H1 (cell line): ENCODE data around the gene CLN5.

Source experiments
- CTCF ChIP-seq, 3 experiments: IDR thresholded peaks; 1 replicate in 2 of 3; 2 replicates in 1 of 3; pipeline versions ENCODE4 v1.5.1 to v1.6.1; 2011; ENCODE audit warnings: low read length in 3 of 3, mild to moderate bottlenecking in 3 of 3, inconsistent platforms in 2 of 3, low read depth in 1 of 3, moderate library complexity in 1 of 3; ENCODE audit not compliant: insufficient read depth in 1 of 3; ENCODE audit errors: control extremely low read depth in 1 of 3
- EGR1 ChIP-seq: IDR thresholded peaks from 2 replicates; pipeline ENCODE4 v1.6.1; 2011; ENCODE audit warnings: low read depth, low read length, borderline replicate concordance
- EZH2 ChIP-seq: fragments of 200-600 bp; sonication (generic); IDR thresholded peaks from 2 replicates; pipeline ENCODE4 v1.7.1; 2012; ENCODE audit warnings: low read depth, mild to moderate bottlenecking, moderate library complexity, low read length, inconsistent platforms; ENCODE audit not compliant: severe bottlenecking
- POLR2A ChIP-seq, 2 experiments: IDR thresholded peaks; 1 replicate in 1 of 2; 2 replicates in 1 of 2; pipeline ENCODE4 v1.6.1; 2011; ENCODE audit warnings: low read depth in 2 of 2, low read length in 2 of 2, mild to moderate bottlenecking in 2 of 2; ENCODE audit errors: control extremely low read depth in 1 of 2
- POLR2AphosphoS5 ChIP-seq: IDR thresholded peaks from 2 replicates; pipeline ENCODE4 v1.6.1; 2011; ENCODE audit warnings: low read depth, low read length
- RAD21 ChIP-seq, 2 experiments: IDR thresholded peaks in 1 of 2; conservative IDR thresholded peaks in 1 of 2; 2 replicates each; pipeline ENCODE4 v1.6.1; 2011; ENCODE audit warnings: low read depth in 2 of 2, low read length in 2 of 2, improper control_type of control experiment in 1 of 2, inconsistent platforms in 1 of 2, mild to moderate bottlenecking in 1 of 2, moderate library complexity in 1 of 2
- RFX5 ChIP-seq: IDR thresholded peaks from 2 replicates; pipeline ENCODE4 v1.6.1; 2011; ENCODE audit warnings: low read depth, low read length, improper control_type of control experiment, borderline replicate concordance
- SRF ChIP-seq: IDR thresholded peaks from 2 replicates; pipeline ENCODE4 v1.6.1; 2011; ENCODE audit warnings: mild to moderate bottlenecking, low read depth, low read length, moderate library complexity
- SUZ12 ChIP-seq: fragments of 200-600 bp; sonication (generic); IDR thresholded peaks from 2 replicates; pipeline ENCODE4 v1.6.1; 2012; ENCODE audit warnings: mild to moderate bottlenecking, inconsistent platforms, low read length, moderate library complexity, mixed read lengths
- TBP ChIP-seq: IDR thresholded peaks from 2 replicates; pipeline ENCODE4 v1.6.1; 2011; ENCODE audit warnings: low read depth, low read length, improper control_type of control experiment
- YY1 ChIP-seq: IDR thresholded peaks from 2 replicates; pipeline ENCODE4 v1.6.1; 2011; ENCODE audit warnings: low read depth, mild to moderate bottlenecking, low read length
- TF ChIP-seq, protein P1 (sequence below): IDR thresholded peaks from 2 replicates; pipeline ENCODE4 v1.6.1; 2012; ENCODE audit warnings: inconsistent platforms

- no peak for TF ChIP-seq RAD21 (IDR thresholded peaks at IDR 0.05 in 1 of 2, conservative IDR thresholded peaks at IDR 0.05 in 1 of 2; ENCODE audit: low read depth in 2 of 2, low read length in 2 of 2)
- no peak for TF ChIP-seq SRF
- TF ChIP-seq TBP: no peak
- no peak for TF ChIP-seq YY1
- no peak for TF ChIP-seq POLR2AphosphoS5
- TF ChIP-seq CTCF (IDR thresholded peaks at IDR 0.05; ENCODE audit: control extremely low read depth in 1 of 3, insufficient read depth in 1 of 3, low read depth in 1 of 3, low read length in 3 of 3): no peak
- no peak for TF ChIP-seq SUZ12
- TF ChIP-seq EZH2: no peak
- TF ChIP-seq, protein P1, sequence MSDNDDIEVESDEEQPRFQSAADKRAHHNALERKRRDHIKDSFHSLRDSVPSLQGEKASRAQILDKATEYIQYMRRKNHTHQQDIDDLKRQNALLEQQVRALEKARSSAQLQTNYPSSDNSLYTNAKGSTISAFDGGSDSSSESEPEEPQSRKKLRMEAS: no peak
- TF ChIP-seq POLR2A (IDR thresholded peaks at IDR 0.05; ENCODE audit: control extremely low read depth in 1 of 2, low read depth in 2 of 2, low read length in 2 of 2): no peak
- no peak for TF ChIP-seq RFX5
- TF ChIP-seq EGR1: no peak
Measured at GRCh38 chr13:76955193-76955592, 36.7 kb upstream of the CLN5 start.
